ENCODE measurements around the gene MAP4K4.

Gene MAP4K4

DNA sequence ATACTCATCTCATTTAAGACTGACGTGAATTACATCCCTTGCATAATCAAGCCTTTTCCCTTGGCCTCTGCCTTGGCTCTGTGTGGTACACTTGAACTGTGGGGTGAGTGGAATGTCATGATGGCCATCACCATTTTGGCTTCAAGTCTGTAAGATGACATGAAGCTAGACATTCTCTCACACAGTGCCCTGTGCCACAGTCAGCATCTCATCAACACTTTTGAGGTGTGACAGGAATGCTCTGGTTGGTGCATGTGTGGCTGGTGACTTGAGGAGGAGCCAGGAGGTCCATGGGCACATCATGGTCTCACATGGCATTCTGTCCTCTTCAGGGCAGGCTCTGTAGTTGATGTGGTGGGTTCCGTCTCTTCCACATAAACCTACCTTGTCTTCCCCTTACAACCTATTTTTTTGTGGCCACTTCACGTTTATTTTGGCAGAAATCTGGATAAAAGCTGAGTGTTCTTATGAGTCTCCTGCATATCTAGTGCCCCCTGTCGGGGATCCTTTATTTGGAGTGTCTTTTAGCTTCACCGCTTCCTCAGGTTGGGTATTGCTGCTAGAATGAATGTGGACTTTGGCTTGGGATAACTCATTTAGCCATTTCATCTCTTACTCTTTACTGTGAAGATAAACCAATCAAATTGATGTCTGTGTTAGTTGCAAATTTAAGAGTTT, 28.1 kb downstream of the MAP4K4 start:
- H3K4me3 Mint-ChIP-seq = no peak overlapping the region
- H3K4me1 Mint-ChIP-seq = peaks cover 94% of the 10 kb centered on the region
- H3K9me3 Mint-ChIP-seq = peaks cover 4% of the 10 kb centered on the region
- H3K27me3 Mint-ChIP-seq = no peaks in the 10 kb centered on the region
- peaks cover 4% of the 10 kb centered on the region for H3K36me3 Mint-ChIP-seq
- peak overlapping the region; percentile 69 for H3K27ac Mint-ChIP-seq

DNA sequence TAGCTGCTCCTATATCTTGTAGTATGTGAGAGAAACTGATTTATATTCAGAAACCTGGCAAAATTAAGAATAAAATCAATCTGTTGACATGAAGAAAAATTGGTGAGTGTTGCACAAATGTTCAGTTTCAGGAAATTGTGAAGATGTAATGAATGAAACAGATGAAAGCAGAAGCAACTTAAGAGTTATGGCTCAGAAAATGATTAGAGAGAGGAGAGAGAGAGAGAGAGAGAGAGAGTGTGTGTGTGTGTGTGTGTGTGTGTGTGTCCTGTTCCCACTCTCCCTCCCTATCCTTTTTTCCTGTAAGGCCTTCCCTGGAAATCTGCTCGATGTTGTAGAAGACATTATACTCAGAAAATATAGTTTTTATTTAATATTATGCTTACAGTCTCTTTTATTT, 31.4 kb downstream of the MAP4K4 start:
- peak overlapping the region; percentile 19 for H3K4me3 Mint-ChIP-seq
- H3K9me3 Mint-ChIP-seq = no peaks in the 10 kb centered on the region
- H3K27me3 Mint-ChIP-seq = no peaks in the 10 kb centered on the region
- H3K4me1 Mint-ChIP-seq = peaks cover 89% of the 10 kb centered on the region
- peak overlapping the region; percentile 97 for H3K27ac Mint-ChIP-seq
- H3K36me3 Mint-ChIP-seq = no peaks in the 10 kb centered on the region

DNA sequence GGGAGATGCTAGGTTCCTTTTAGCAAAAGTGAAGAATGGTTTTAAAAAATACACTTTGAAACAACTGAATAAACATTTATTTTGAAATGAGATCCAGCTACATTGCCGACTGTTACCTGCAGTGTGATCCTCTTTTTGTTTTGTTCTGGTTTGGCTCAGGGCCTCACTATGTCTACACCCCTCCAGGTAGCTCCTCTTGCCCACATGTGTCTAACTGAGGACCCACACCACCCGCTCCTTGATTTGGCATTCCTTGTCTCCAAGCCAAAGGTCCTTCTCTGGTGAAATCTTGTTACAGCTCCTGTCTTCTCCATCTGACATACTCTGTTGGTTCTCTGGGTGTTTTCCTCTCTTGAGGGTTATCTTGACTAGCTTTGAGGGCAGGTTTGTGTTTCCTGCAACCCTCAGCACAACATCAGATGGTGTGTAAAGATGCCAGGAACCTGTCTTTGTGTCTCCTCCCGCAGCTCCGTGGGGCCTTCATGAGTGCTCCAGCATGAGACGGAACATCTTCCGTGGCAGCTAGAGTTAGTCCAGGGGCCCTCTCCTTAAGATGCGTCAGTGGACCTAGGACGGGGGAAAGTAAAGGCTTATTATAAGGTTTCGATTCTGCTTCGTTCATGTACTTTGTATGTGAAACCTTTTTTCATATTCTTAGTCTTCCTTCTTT, 32.1 kb downstream of the MAP4K4 start:
- Mint-ChIP-seq H3K9me3 (no peaks in the 10 kb centered on the region), H3K27me3 (no peaks in the 10 kb centered on the region), H3K27ac (peak overlapping the region; percentile 97), H3K36me3 (no peaks in the 10 kb centered on the region), H3K4me1 (peaks cover 89% of the 10 kb centered on the region), H3K4me3 (peak overlapping the region; percentile 79)

DNA sequence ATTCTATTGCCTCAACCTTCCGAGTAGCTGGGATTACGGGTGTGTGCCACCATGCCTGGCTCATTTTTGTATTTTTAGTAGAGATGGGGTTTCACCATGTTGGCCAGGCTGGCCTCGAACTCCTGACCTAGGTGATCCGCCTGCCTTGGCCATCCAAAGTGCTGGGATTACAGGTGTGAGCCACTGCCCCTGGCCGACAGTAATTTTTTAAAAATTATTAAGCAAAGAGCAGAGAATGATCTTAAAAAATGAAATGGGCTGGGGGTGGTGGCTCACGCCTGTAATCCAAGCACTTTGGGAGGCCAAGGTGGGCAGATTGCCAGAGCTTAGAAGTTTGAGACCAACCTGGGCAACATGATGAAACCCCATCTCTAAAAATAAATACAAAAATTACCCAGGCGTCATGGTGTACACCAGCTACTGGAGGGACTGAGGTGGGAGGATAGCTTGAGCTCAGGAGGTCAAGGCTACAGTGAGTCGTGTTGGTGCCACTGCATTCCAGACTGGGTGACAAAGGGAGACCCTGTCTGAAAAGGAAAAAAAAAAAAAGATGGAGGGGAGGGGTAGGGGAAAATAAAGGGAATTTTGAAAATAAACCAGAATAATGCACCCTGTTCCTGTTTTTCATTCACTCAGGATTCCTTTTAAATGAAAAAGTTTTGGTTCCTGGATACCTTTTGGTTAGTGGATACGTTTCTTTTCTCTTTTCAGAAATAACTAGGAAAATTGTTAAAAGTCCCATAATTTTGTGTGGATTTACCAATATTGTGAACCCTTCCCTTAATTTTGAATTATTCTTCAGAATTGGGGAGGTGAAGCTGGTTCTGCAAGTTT, 33.9 kb downstream of the MAP4K4 start:
- Mint-ChIP-seq H3K9me3 (no peaks in the 10 kb centered on the region), H3K36me3 (no peaks in the 10 kb centered on the region), H3K4me1 (peaks cover 89% of the 10 kb centered on the region), H3K27me3 (no peaks in the 10 kb centered on the region), H3K27ac (no peak overlapping the region), H3K4me3 (no peak overlapping the region)

DNA sequence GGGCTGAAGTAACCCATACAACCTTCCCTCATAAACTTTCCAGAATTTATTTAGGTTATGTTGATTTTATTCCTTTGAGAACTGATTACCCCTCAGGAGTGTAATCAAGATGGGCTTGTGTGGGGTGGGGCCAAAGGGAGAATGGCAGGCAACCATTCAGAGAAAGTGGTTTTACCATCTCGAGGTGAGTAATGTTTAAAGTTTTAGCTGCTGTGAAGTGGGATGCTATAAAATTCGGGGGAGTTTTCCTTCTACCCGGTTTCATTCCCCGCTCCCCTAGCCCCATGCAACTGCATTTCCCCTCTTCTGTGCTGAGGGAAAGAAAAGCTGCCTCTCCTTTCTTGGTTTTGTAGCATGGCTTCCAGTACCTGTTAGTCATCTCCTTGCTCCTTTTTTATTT, 34.7 kb downstream of the MAP4K4 start:
- Mint-ChIP-seq H3K4me3 (peak overlapping the region; percentile 60), H3K36me3 (no peaks in the 10 kb centered on the region), H3K4me1 (peaks cover 93% of the 10 kb centered on the region), H3K9me3 (no peaks in the 10 kb centered on the region), H3K27ac (peak overlapping the region; percentile 91), H3K27me3 (no peaks in the 10 kb centered on the region)

DNA sequence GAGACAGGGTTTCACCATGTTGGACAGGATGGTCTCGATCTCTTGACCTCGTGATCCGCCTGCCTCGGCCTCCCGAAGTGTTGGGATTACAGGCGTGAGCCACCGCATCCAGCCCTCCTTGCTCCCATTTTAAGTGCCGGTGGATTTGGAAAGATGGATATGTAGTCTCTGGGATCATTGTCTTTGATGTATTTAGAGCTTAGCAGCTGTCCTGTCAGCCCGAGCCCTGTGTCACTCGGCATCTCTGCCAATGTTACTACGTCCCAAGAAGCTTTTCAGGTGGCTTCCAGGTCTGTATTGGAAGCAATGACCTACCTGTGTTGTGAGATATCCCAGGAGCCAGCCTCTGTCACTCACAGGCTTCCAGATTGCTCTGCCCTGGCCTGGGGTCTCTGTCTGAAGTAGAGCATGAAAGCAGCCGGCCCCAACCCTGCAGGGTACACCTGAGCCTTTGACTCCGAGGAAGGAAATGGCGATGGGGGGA, 35.3 kb downstream of the MAP4K4 start:
- Mint-ChIP-seq H3K4me3 (peak overlapping the region; percentile 60), H3K9me3 (no peaks in the 10 kb centered on the region), H3K27ac (peak overlapping the region; percentile 67), H3K27me3 (no peaks in the 10 kb centered on the region), H3K36me3 (no peaks in the 10 kb centered on the region), H3K4me1 (peaks cover 93% of the 10 kb centered on the region)

DNA sequence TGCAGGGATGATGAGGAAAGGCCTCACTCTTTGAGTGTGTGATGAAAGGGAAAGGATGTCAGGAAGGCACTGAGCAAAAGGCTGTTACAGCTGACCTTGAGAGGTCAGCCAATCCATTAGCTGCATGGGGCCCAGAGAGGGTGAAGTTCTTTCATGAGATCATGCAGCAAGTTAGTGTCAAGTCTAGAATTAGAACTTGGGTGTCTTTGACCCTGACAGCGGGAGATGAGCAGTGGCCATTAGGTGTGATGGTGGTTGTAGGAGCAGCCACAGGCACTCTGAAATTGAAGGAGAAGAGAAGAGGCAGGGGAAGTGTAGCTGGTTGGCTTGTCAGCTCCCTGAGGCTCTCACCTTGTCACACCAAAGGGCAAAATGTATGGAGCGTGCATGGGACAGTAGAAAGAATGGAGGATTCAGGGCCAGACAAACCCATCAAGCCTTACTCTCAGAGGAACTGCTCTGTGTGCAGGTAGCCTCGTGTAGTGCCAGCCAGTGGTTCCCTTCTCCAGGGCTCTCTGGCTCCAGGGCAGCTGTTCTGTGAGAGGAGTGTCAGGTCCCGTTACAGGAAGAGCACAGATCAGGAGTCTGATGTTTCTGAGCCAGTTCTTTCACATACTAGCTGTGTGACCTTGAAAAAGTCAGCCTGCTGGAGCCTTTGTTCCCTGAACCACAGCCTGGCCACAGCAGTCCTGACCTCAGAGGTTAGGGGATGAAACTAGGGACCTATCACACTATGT, 35.9 kb downstream of the MAP4K4 start:
- Mint-ChIP-seq H3K4me1 (peaks cover 93% of the 10 kb centered on the region), H3K4me3 (peak overlapping the region; percentile 39), H3K27me3 (no peaks in the 10 kb centered on the region), H3K27ac (peak overlapping the region; percentile 67), H3K36me3 (no peaks in the 10 kb centered on the region), H3K9me3 (no peaks in the 10 kb centered on the region)

DNA sequence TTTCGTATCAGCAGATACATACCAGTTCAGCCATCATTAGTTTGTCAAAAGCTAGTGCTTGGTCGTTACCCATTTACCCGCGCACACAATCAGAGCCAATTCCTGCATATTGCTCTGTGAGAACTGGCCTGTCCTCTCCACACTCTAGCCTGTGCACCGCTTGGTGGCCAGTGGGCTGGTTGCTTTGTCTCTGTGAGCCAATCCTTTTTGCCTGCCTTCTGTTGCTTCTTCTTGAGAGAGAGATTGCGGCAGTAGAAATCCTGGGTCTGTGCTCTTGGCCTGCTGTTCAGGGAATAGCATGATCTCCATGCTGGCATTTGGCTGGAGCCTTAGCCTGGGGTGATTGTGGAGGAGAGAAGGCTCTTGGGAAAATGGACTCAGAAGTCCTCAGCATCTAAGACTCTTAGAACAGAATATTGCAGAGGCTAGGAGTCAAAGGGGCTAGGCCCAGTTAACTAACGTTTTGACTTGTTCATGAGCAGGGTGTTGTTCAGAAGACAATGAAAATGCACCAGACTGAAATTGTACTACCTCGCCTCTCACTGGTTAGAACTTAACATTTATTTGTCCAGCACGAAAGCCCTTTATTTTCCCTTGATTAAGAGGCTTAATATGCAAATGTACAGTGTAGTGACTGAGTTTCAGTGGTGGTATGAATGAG, 37.1 kb downstream of the MAP4K4 start:
- H3K27me3 Mint-ChIP-seq = no peaks in the 10 kb centered on the region
- no peaks in the 10 kb centered on the region for H3K9me3 Mint-ChIP-seq
- no peaks in the 10 kb centered on the region for H3K36me3 Mint-ChIP-seq
- no peak overlapping the region for H3K27ac Mint-ChIP-seq
- H3K4me3 Mint-ChIP-seq = no peak overlapping the region
- H3K4me1 Mint-ChIP-seq = peaks cover 91% of the 10 kb centered on the region

DNA sequence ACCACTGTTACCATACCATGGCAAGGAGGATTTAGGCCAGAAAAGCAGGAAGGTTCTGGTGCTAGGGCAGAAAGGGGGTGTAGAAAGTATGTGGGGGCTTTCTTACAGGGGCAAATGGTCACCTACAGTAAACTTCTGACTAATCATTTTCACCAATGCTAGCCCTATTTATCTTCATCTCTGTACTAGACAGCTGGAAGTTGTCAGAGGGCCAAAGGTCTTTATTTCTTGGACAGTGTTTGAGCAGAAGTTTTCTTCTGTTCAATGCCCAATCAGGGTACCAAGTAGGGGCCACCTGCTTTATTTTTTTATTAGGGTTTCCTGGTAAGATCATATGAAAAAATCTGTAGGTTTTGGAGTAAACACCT, 37.6 kb downstream of the MAP4K4 start:
- peaks cover 89% of the 10 kb centered on the region for H3K4me1 Mint-ChIP-seq
- H3K27me3 Mint-ChIP-seq = no peaks in the 10 kb centered on the region
- H3K9me3 Mint-ChIP-seq = no peaks in the 10 kb centered on the region
- no peak overlapping the region for H3K4me3 Mint-ChIP-seq
- no peak overlapping the region for H3K27ac Mint-ChIP-seq
- no peaks in the 10 kb centered on the region for H3K36me3 Mint-ChIP-seq

DNA sequence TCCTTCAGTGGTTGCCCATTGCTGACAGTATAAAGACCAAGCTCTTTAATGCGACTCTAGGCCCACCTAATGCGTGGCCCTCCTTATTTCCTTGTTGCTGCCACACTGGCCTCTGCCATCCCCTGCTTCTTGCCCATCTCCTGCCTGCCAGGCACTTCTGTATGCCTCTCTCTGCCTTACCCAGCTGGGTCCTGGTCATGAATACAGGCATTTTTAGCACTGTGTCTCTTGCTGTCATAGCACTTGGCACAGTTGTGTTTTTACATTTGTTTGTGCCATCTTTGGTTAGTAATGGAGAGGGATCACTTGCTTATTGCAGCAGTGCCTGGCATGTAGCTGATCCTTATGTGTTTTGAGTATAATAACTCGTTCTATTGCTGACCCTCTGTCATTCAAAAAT, 38.7 kb downstream of the MAP4K4 start:
- H3K9me3 Mint-ChIP-seq = no peaks in the 10 kb centered on the region
- H3K36me3 Mint-ChIP-seq = no peaks in the 10 kb centered on the region
- H3K27ac Mint-ChIP-seq = peak overlapping the region; percentile 74
- peak overlapping the region; percentile 52 for H3K4me3 Mint-ChIP-seq
- H3K4me1 Mint-ChIP-seq = peaks cover 91% of the 10 kb centered on the region
- no peaks in the 10 kb centered on the region for H3K27me3 Mint-ChIP-seq

DNA sequence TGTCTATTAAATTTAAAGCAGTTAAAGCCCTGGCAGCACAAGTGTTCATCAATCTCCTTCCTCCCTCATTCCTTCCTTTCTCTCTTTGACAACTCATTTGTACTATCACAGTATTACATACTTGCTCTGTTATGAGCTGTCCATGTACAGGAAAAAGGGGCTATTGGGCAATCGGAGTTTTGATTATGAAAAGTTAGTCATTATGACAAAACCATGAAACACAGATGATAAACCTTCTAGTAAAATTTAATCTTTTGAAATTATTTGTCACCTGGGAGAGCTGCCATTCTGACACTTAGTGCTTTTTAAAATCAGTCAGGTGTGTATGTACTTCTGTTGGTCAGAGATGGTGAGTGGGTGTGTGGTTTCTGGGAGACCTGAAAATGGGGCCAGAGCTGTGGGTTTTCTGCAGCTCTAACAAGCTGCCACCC, 39.4 kb downstream of the MAP4K4 start:
- Mint-ChIP-seq H3K27me3 (no peaks in the 10 kb centered on the region), H3K9me3 (no peaks in the 10 kb centered on the region), H3K36me3 (no peaks in the 10 kb centered on the region), H3K4me1 (peaks cover 93% of the 10 kb centered on the region), H3K27ac (peak overlapping the region; percentile 74), H3K4me3 (peak overlapping the region; percentile 52)

DNA sequence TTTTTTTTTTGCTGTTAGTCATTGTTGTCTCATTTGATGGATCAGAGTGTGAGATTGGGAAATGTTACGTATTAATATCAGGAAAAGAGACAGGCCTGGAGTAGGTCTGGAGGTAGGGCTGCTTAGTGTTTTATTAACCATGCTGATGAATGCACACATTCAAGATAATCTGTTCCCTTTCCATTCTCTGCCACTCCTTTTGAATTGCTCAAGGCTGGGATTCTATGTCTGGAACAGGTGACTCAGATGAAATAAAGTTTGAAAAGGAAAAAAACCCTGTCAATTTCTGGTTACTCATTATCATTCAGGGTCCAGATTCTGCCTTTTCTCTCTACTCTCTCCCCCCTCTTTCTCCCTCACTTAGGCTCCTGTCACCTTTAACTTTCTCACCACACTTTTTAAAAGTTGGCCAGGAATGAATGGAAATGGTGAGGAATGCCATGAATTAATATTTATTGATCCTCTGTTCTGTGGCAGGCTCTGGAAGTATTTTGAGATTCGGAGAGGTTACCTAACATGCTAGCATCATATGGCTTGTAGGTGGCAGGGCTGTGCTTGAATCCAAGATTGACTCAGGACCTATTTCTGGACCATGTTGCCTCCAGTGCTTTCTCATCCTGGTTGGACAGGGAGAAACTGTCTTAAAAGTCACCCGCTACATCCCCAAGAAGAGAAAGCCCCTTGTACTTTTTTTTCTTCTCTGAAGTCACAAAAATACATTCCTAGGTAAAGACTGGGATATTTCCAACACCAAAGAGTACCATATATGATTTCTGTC, 40.2 kb downstream of the MAP4K4 start:
- H3K4me3 Mint-ChIP-seq = peak overlapping the region; percentile 62
- H3K27me3 Mint-ChIP-seq = no peaks in the 10 kb centered on the region
- no peaks in the 10 kb centered on the region for H3K36me3 Mint-ChIP-seq
- H3K4me1 Mint-ChIP-seq = peaks cover 93% of the 10 kb centered on the region
- no peaks in the 10 kb centered on the region for H3K9me3 Mint-ChIP-seq
- peak overlapping the region; percentile 91 for H3K27ac Mint-ChIP-seq

DNA sequence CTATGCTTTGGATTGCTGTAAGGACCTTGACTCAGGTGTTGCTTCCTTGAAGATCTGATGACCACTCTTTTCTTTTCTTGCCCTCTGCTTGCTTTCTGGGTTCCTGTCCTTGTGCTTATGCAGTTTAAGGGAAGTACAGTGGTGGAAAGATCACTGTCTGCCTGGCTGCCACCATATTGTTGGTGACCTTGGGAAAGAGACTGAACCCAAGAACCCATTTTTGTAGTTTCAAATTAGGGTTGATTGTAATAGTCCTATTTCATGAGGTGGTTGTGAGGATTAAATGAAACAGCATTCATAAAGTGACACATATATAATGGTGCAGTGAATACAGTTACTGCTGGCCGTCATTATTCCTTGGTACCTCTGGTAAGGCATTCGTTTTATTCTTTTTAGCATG, 41.1 kb downstream of the MAP4K4 start:
- H3K9me3 Mint-ChIP-seq = no peaks in the 10 kb centered on the region
- no peaks in the 10 kb centered on the region for H3K27me3 Mint-ChIP-seq
- no peak overlapping the region for H3K4me3 Mint-ChIP-seq
- peaks cover 92% of the 10 kb centered on the region for H3K4me1 Mint-ChIP-seq
- H3K27ac Mint-ChIP-seq = no peak overlapping the region
- H3K36me3 Mint-ChIP-seq = no peaks in the 10 kb centered on the region

DNA sequence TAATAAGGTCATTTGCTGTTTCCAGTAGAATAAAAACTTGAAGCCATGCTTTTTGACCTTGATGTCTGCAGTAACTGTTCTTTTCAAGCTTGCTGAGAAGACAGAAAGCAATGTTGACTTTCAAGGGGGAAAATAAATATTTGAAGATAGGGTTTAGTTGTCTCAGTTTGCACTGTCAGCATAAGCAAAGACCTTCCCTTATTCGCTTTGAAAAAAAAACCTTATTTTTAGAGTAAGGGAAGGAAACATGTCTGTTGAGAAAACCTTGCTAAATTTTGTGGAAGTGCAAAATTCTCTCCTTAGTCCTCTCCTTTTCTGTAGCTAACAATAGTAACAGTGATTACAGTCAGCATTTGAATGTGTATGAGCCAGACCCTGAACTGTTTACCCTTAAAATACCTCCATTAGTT, 43.1 kb downstream of the MAP4K4 start:
- Mint-ChIP-seq H3K27me3 (no peaks in the 10 kb centered on the region), H3K4me3 (no peak overlapping the region), H3K4me1 (peaks cover 92% of the 10 kb centered on the region), H3K9me3 (no peaks in the 10 kb centered on the region), H3K27ac (no peak overlapping the region), H3K36me3 (peaks cover 3% of the 10 kb centered on the region)
